Ovary (tissue), 3 donors: ENCODE data around the gene IFI27L1.
A peak's percentile ranks its signal among the peaks of the same experiment; 100 is the strongest.

ENCODE experiments used
- EP300 ChIP-seq: sonication (generic); formaldehyde crosslinking; IDR thresholded peaks from one replicate; pipeline ENCODE4 v1.6.1; 2017; ENCODE audit warnings: antibody characterized with exemption
- TF ChIP-seq, protein P1 (sequence below), 3 donors: fragments of 450-650 bp in 2 of 3; fragments of 200-600 bp in 1 of 3; IDR thresholded peaks; one replicate each; pipeline versions ENCODE4 v1.5.1 to v1.8.0; 2016 to 2022; ENCODE audit warnings: antibody characterized with exemption in 3 of 3, mild to moderate bottlenecking in 1 of 3
- donor health status: DM: no; HTN: no; CAD: no.

DNA sequence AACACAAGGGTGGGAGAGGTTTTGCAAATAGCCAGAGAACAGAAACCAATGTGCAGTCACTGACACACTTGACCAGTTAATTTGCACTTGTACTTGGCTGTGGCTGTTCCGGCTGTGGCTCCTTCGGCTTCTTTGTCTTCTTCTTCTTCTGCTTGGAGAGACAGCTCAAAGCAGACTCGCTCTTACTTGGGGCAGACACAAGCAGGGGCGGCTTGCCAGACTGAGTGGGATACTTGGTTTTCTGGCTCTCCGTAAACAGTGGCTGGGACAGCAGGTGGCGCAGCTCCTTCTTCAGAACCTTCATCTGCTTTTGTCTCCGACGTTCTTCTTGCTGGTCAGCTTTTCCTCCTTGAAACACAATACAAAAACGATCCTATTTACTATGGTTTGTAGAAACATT lies 30.0 kb upstream of the IFI27L1 start:
- TF ChIP-seq, protein P1, sequence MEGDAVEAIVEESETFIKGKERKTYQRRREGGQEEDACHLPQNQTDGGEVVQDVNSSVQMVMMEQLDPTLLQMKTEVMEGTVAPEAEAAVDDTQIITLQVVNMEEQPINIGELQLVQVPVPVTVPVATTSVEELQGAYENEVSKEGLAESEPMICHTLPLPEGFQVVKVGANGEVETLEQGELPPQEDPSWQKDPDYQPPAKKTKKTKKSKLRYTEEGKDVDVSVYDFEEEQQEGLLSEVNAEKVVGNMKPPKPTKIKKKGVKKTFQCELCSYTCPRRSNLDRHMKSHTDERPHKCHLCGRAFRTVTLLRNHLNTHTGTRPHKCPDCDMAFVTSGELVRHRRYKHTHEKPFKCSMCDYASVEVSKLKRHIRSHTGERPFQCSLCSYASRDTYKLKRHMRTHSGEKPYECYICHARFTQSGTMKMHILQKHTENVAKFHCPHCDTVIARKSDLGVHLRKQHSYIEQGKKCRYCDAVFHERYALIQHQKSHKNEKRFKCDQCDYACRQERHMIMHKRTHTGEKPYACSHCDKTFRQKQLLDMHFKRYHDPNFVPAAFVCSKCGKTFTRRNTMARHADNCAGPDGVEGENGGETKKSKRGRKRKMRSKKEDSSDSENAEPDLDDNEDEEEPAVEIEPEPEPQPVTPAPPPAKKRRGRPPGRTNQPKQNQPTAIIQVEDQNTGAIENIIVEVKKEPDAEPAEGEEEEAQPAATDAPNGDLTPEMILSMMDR (IDR thresholded peaks at IDR 0.05) = peak; percentile 15 to 60 (median 48)
- TF ChIP-seq EP300 = no peak
